Measurements from ENCODE around the gene MYH14. TPM values are rescaled to one million over a fixed set of nuclear protein-coding genes. Genes with fewer than 3 reads are reported as not detected.

The MYH14 gene
- total and polyA plus RNA-seq, 2 of the 13 experiments (the other 11 are each of a cell fraction or from before 2014, with no cell fraction given), result 5.5 to 5.8 TPM

DNA sequence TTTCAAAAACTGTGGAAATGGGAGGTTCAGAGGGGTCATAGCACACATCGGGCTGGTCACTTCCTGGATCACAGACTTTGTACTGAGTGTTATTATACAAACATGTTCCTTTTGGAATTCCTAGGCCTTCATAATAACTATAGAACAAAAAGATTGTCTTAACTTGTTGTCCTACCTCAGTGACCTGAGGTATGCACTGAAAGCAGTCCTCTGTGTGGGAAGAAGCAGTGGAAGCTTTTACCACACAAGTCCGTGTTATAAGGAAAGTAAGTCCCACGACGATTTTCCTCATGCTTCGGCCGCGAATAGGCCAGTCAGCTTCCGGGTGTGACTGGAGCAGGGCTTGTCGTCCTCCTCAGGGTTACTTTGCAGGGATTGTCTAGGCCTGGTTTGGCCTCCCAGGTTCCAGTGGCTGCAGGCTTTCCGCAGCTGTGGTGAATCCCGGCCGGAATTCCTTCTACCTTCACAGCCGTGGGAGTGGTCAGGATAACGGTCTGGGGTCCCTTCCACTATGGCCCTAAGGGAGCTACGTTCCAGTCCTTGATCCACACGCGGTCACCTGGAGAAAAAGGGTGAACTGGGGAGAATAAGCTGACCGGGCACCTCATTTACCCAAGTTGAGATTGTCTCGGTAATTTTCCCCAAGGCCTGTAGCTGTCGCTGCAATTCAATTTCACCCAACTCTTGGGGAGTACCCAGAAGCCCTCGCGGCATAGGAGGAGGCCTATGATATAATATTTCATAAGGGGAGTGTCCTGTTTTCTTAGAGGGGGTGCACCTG, 146.0 kb downstream of the MYH14 start (continued):
- TF ChIP-seq, protein P1, sequence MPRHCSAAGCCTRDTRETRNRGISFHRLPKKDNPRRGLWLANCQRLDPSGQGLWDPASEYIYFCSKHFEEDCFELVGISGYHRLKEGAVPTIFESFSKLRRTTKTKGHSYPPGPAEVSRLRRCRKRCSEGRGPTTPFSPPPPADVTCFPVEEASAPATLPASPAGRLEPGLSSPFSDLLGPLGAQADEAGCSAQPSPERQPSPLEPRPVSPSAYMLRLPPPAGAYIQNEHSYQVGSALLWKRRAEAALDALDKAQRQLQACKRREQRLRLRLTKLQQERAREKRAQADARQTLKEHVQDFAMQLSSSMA (CRISPR knock-in tag; IDR thresholded peaks at IDR 0.05), result no peak
- TF ChIP-seq ZNF333 (CRISPR knock-in tag; IDR thresholded peaks at IDR 0.05; ENCODE audit: borderline replicate concordance), result no peak
- TF ChIP-seq SALL1 (CRISPR knock-in tag; IDR thresholded peaks at IDR 0.05), result peak; percentile 60
- peak; percentile 38; the same call in 1 of the 2 replicates for TF ChIP-seq CREM (IDR thresholded peaks at IDR 0.05)
- TF ChIP-seq CREM (CRISPR knock-in tag; IDR thresholded peaks at IDR 0.05), result no peak
- TF ChIP-seq ZNF563 (CRISPR knock-in tag; IDR thresholded peaks at IDR 0.05), result 0 out of 2 replicates have a peak, but pooled peaks have one; percentile 23
- TF ChIP-seq ZFP37 (CRISPR knock-in tag; IDR thresholded peaks at IDR 0.05; ENCODE audit: borderline replicate concordance), result no peak
- TF ChIP-seq, protein P2, sequence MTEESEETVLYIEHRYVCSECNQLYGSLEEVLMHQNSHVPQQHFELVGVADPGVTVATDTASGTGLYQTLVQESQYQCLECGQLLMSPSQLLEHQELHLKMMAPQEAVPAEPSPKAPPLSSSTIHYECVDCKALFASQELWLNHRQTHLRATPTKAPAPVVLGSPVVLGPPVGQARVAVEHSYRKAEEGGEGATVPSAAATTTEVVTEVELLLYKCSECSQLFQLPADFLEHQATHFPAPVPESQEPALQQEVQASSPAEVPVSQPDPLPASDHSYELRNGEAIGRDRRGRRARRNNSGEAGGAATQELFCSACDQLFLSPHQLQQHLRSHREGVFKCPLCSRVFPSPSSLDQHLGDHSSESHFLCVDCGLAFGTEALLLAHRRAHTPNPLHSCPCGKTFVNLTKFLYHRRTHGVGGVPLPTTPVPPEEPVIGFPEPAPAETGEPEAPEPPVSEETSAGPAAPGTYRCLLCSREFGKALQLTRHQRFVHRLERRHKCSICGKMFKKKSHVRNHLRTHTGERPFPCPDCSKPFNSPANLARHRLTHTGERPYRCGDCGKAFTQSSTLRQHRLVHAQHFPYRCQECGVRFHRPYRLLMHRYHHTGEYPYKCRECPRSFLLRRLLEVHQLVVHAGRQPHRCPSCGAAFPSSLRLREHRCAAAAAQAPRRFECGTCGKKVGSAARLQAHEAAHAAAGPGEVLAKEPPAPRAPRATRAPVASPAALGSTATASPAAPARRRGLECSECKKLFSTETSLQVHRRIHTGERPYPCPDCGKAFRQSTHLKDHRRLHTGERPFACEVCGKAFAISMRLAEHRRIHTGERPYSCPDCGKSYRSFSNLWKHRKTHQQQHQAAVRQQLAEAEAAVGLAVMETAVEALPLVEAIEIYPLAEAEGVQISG (CRISPR knock-in tag; IDR thresholded peaks at IDR 0.05), result peak; percentile 53
- TF ChIP-seq, protein P3, sequence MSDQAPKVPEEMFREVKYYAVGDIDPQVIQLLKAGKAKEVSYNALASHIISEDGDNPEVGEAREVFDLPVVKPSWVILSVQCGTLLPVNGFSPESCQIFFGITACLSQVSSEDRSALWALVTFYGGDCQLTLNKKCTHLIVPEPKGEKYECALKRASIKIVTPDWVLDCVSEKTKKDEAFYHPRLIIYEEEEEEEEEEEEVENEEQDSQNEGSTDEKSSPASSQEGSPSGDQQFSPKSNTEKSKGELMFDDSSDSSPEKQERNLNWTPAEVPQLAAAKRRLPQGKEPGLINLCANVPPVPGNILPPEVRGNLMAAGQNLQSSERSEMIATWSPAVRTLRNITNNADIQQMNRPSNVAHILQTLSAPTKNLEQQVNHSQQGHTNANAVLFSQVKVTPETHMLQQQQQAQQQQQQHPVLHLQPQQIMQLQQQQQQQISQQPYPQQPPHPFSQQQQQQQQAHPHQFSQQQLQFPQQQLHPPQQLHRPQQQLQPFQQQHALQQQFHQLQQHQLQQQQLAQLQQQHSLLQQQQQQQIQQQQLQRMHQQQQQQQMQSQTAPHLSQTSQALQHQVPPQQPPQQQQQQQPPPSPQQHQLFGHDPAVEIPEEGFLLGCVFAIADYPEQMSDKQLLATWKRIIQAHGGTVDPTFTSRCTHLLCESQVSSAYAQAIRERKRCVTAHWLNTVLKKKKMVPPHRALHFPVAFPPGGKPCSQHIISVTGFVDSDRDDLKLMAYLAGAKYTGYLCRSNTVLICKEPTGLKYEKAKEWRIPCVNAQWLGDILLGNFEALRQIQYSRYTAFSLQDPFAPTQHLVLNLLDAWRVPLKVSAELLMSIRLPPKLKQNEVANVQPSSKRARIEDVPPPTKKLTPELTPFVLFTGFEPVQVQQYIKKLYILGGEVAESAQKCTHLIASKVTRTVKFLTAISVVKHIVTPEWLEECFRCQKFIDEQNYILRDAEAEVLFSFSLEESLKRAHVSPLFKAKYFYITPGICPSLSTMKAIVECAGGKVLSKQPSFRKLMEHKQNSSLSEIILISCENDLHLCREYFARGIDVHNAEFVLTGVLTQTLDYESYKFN (CRISPR knock-in tag; conservative IDR thresholded peaks at IDR 0.05), result peak; percentile 76
- TF ChIP-seq PHF20 (CRISPR knock-in tag; IDR thresholded peaks at IDR 0.05), result peak; percentile 56
- peak; percentile 21; the same call in 1 of the 2 replicates for TF ChIP-seq BRD4 (CRISPR knock-in tag; IDR thresholded peaks at IDR 0.05)
- TF ChIP-seq HNRNPH1 (optimal IDR thresholded peaks at IDR 0.05; ENCODE audit: low read depth, low read length), result no peak
- TF ChIP-seq, protein P4, sequence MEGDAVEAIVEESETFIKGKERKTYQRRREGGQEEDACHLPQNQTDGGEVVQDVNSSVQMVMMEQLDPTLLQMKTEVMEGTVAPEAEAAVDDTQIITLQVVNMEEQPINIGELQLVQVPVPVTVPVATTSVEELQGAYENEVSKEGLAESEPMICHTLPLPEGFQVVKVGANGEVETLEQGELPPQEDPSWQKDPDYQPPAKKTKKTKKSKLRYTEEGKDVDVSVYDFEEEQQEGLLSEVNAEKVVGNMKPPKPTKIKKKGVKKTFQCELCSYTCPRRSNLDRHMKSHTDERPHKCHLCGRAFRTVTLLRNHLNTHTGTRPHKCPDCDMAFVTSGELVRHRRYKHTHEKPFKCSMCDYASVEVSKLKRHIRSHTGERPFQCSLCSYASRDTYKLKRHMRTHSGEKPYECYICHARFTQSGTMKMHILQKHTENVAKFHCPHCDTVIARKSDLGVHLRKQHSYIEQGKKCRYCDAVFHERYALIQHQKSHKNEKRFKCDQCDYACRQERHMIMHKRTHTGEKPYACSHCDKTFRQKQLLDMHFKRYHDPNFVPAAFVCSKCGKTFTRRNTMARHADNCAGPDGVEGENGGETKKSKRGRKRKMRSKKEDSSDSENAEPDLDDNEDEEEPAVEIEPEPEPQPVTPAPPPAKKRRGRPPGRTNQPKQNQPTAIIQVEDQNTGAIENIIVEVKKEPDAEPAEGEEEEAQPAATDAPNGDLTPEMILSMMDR (CRISPR knock-in tag; IDR thresholded peaks at IDR 0.05), result peak; percentile 51
- TF ChIP-seq, protein P5, sequence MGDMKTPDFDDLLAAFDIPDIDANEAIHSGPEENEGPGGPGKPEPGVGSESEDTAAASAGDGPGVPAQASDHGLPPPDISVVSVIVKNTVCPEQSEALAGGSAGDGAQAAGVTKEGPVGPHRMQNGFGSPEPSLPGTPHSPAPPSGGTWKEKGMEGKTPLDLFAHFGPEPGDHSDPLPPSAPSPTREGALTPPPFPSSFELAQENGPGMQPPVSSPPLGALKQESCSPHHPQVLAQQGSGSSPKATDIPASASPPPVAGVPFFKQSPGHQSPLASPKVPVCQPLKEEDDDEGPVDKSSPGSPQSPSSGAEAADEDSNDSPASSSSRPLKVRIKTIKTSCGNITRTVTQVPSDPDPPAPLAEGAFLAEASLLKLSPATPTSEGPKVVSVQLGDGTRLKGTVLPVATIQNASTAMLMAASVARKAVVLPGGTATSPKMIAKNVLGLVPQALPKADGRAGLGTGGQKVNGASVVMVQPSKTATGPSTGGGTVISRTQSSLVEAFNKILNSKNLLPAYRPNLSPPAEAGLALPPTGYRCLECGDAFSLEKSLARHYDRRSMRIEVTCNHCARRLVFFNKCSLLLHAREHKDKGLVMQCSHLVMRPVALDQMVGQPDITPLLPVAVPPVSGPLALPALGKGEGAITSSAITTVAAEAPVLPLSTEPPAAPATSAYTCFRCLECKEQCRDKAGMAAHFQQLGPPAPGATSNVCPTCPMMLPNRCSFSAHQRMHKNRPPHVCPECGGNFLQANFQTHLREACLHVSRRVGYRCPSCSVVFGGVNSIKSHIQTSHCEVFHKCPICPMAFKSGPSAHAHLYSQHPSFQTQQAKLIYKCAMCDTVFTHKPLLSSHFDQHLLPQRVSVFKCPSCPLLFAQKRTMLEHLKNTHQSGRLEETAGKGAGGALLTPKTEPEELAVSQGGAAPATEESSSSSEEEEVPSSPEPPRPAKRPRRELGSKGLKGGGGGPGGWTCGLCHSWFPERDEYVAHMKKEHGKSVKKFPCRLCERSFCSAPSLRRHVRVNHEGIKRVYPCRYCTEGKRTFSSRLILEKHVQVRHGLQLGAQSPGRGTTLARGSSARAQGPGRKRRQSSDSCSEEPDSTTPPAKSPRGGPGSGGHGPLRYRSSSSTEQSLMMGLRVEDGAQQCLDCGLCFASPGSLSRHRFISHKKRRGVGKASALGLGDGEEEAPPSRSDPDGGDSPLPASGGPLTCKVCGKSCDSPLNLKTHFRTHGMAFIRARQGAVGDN (CRISPR knock-in tag; IDR thresholded peaks at IDR 0.05), result peak; percentile 81
